NOMO-1 treated with dmso at 0.1 percent for 144 hours (cell line): ENCODE measurements around the gene MCEMP1.

ENCODE experiments used
- DNase-seq: peaks from one replicate; lab custom pipeline; 2025; ENCODE audit not compliant: unreplicated experiment; lab: John Stamatoyannopoulos, UW

MCEMP1 gene

DNA sequence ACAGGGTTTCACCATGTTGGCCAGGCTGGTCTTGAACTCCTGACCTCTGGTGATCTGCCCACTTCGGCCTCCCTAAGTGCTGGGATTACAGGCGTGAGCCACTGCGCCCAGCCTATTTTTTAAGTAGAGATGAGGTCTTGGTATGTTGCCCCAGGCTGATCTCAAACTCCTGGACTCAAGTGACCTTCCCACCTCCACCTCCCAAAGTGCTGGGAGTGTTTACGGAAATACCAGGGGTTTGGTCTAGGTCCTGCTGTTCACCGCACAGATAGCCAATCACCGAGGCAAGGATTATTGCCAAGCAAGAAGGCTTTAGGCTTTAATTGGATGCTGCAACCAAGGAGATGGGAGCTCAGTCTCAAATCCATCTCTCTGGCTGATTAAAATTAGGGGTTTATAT lies 43.5 kb downstream of the MCEMP1 start:
- DNase-seq = no peak

DNA sequence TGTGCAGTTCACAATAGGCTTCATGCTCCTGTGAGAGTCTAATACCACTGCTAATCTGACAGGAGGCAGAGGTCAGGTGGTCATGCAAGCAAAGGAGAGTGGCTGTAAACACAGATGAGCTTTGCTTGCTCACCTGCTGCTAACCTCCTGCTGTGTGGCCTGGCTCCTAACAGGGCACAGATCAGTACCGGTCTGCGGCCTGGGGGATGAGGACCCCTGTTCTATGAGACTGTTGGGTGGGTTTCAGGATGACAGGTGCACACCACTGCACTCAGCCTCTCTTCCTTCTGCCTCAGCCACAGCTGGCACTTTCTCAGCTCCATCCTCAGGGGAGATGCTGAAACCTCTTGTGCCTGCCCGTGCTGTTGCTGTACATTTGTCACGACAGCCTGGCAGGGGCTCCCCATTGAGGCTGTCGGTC lies 45.4 kb downstream of the MCEMP1 start:
- no peak for DNase-seq

DNA sequence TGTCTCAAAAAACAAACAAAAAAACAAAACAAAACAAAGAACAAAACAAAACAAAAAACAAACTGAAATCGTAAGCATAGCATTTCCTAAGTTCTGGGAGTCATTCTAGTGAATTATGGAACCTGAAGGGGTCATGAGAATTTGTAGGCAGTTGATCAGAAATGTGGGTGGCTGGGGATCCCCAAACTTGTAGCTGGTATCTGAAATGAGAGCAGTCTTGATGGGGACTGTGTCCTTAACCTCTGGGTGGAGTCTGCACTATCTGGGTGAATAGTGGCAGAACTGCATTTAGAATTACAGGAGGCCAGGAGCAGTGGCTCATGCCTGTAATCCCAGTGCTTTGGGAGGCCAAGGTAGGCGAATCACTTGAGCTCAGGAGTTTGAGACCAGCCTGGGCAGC lies 48.9 kb downstream of the MCEMP1 start:
- DNase-seq = no peak

- no peak for DNase-seq
Observed at GRCh38 chr19:7729211-7729610, 52.3 kb downstream of the MCEMP1 start.
